HG03342 (cell line): ENCODE measurements around the gene ANK3.

Experiments used
- ATAC-seq: cut with Tn5 transposase; IDR thresholded peaks from one replicate; pipeline ENCODE4 v1.9.1; 2021; ENCODE audit warnings: mild to moderate bottlenecking, moderate library complexity; ENCODE audit not compliant: unreplicated experiment

ANK3 gene

DNA sequence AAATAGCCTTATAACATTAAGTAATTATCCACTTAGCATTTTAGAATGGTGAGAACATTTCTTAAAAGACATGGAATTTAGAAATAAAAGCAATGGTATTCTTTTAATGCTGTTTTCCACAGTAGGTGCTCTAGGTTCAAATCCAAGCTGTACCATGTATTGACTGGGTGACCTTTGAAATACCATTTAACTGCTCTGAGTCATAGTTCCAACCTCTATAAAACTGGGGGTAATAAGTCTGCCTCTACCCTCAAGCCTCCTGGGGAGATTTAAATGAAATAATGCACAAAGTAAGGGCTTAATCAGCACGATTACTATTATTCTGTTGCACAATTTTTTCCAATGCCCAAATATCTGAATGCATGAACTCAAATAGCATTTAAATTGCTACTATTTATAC is 246.9 kb downstream of the ANK3 start:
- ATAC-seq, result no peak

GRCh38 chr10:60141896-60142559 is 247.6 kb downstream of the ANK3 start:
- no peak for ATAC-seq

DNA sequence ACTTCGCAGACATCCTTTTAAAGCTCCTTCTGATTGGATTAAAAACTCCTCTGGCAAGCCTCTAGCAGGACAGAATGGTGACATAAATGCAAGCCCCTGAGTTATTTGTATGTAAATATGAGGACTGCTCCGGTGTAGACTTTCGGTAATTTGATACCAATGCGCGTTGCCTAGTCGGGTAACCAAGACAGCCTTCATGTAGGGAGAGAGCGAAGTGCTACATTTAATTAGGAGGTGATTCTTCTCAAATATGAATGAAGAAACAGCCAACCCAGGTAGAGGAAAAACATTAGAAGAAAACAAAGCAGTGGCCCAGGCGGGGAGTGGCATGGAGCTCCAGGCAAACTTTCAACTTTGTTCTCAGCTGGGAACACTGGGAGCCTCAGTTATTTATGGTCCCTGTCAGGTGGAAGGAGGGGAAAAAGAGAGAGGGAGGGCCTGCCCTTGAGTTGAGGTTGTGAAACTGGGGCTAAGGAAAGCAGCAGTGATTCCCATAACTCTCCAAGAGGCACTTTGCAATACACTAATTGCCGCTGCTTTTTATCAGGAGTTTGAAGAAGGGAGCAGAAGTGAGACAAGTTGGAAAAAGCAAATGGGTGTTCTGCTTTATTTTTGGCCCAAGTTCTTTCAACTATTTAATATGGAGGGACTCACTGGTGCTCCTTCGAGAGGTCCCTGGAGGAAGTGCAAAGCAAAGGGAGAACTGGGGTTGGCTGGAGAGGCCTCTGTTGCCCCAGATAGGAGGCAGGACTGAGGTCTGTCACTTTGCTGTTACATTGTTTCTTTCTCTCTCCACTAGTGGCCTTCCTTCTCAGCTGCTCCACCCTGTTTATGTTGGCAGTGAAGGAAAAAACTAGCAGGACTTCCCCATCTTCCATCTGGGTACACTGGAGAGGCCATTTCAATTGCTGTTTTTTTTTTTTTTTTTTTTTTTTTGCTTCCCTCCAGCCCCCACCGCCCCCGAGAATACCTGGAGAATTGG is 248.7 kb downstream of the ANK3 start:
- no peak for ATAC-seq

- ATAC-seq, result no peak
Observed at GRCh38 chr10:60139798-60140566, 249.7 kb downstream of the ANK3 start.

DNA sequence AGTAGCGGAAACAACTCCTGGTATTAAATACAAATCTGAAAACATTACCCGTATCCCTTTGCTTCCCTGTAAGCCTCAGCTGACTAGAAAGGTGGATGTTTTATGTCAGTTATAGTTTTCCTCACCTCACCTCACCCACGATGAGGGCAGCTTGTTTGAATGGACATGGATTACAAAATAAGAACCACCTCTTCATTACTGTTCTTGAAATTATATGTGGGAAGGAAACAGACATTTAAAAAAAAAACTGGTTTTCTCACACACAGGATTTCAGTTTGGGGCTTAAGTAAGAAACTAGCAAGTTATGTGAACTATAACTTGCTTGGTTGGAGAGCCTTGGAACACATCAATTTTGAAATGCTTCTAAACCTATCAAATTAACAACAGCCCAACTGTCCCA is 250.4 kb downstream of the ANK3 start:
- no peak for ATAC-seq

GRCh38 chr10:60138842-60139241 is 250.8 kb downstream of the ANK3 start:
- no peak for ATAC-seq

DNA sequence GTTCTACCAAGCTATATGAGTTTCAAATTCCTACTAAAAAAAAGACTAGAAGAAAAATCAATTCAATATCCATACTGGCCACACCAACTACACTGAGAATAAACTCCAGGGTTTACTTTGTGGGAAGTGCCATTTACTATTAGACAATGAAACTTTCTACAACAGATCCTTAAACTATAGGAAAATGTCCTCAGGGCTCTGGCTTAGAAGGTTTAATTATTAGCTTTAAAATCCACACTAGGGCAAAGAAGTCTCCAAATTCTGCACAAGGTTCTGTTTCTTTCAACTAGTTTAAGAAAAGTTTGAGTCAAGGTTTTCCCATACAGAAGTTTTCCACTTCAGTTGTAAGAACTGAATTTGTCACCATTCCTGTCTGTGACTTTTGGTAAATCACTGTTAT is 251.6 kb downstream of the ANK3 start:
- ATAC-seq, result no peak

DNA sequence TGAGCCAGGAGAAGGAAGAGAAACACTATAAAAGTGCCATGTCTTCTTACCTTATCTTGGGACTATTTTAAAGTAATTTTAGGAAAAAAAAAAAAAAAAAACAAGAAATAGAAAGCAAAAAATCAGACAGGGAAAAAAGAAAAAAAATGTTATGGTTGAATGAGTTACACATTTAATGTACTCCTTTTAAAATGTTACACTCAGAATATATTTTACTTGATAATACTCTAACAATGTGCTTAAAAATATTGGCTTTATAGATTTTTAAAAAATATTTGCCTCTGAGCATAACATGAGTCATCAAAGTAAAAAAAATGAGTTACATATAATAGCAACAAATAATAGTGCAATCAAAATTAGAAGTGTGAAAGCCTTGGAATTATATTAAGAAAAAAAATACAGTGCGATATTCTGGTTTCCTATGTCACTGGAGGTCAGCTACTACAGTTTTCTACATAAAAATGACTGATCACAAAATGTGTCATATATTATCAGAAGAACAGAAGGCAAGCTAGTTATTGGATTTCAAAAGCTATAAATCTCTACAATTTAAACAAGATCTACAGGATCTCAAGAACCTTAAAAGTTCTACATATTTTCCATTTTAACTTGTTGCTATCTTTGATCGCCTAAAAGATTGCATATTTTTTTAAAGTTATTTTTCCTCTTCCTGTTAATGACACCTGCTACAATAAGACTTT is 252.2 kb downstream of the ANK3 start:
- no peak for ATAC-seq

DNA sequence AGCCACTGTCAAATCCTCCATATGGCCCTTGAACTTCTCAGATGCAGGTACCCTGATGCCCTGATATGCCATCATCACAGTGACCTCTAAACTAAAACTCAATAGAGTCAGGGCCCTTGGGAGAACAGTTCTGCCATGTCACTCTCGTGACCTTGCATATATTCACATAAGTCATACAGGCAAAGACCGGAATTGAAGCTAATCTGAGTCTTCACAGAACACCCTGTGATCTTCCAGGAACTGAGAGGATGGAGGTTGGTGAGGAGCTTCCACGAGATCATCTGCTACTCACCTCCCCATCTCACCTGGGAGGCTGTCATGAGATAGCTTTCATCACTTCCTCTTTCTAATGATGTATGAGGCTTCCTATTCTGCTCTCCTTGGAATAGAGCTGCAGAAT is 254.7 kb downstream of the ANK3 start:
- peak; percentile 51 for ATAC-seq

- no peak for ATAC-seq
Observed at GRCh38 chr10:60134548-60134947, 255.1 kb downstream of the ANK3 start.

GRCh38 chr10:60130130-60130579 is 259.5 kb downstream of the ANK3 start:
- no peak for ATAC-seq

DNA sequence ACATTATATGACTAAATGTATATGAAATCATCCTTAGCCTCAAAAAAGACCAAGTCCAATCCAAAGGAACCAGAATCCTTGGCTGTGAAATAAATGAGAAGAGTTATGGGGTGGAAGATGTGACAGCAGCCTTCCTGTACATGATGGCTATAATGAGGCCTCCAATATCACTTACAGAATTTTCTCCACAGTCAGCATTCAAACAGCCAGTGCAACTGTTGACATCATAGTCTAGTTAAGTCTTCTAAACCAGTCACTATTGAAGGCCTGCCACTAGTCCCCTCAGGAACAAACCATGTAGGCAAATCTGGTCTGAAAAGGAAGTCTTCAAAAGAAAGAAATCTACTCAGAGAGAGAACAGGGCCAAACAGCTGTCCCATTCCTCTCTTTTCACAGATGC is 263.8 kb downstream of the ANK3 start:
- no peak for ATAC-seq

DNA sequence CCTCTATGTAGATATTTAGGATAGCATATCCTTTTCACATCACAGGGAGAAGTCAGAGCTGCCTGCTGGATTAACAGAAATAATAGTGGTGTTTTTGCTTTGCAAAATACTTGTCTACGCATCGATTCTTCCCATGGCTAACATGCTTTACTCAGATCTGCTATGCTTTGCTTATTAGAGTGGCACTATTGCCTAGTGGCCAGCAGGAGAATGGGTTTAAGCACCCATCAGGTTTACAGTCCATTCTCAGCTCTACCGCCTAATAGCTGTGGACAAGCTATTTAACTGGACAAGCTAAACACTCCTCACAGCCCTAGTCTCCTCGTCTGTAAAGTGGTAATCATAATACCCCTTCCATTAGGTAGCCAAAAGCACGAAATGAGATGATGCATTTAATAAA is 265.1 kb downstream of the ANK3 start:
- ATAC-seq, result no peak

DNA sequence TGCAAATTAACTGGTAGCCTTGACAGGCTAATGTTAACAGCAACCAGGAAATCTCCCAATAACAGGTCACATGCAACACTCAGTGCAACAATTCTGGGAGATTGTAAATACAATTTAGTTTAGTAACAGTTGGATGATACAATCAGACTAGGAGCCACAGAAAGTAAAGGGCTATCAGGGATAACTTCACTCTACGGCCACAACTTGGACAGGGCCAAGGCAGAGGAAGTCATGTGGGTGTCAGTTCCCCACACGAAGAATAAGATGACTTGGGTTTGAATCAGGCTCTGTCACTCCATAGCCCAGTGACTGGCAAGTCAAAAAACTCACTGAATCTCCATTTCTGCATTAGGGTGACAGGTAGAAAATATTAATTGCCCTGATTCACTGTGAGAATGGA is 266.0 kb downstream of the ANK3 start:
- ATAC-seq, result no peak

GRCh38 chr10:60123172-60123571 is 266.5 kb downstream of the ANK3 start:
- ATAC-seq, result no peak

GRCh38 chr10:60122190-60122589 is 267.5 kb downstream of the ANK3 start:
- no peak for ATAC-seq

DNA sequence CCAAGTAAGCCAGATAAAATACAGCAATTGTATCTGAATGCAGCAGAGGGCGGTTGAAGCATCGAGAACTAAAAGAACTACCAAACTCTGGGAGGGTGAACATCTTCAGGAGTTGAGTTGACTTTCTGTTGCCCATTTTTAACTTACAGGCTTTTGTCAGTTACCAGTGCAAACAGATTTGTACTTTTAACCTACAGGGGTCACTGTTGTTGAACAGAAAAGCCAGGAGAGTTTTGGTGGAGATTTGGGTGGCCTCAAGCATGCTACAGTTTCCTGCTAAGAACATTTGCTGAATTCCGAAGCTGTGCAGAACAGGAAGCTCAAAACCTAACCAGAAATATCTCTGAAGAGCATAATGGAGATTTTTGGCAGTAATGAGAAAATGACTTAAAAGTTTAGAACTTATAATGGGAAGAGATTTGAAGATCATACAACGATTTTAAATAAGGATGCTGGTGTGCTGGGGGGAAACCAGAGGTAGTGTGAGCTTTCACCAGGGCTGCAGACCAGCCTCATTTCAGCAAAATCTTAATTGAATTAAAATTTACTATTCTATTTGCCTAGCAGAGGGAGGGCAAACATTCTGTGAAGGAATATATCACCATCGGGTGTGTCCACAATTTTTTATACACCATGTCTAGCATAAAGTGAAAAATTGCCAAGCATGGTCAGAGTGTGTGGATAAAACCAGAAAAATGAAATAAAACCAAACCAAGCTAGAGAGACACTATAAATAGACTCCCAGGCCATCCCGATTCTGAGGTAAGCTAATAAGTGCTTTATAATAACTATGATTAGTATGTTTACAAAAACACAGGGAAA is 274.7 kb downstream of the ANK3 start:
- peak; percentile 77 for ATAC-seq

- no peak for ATAC-seq
Observed at GRCh38 chr10:60110739-60111138, 278.9 kb downstream of the ANK3 start.

- ATAC-seq, result no peak
Observed at GRCh38 chr10:60107308-60107976, 282.2 kb downstream of the ANK3 start.
